Measurements from ENCODE around the gene ACO1. TPM values are rescaled to one million over a fixed set of nuclear protein-coding genes. Genes with fewer than 3 reads are reported as not detected.

ACO1 gene
- total RNA-seq, 4 donors from 2014 or later, result 33.7 to 62.4 (median 45.4) TPM

- Histone ChIP-seq H3K27me3 (no peaks in the 10 kb centered on the region), H3K4me3 (no peak overlapping the region), H3K36me3 (no peaks in the 10 kb centered on the region), H3K4me1 (no peaks in the 10 kb centered on the region), H3K9me3 (peaks cover 0 to 10% (median 0%) of the 10 kb centered on the region in 4 donors), H3K27ac (no peak overlapping the region)
- no peak for TF ChIP-seq POLR2A (IDR thresholded peaks at IDR 0.05)
- no peak for TF ChIP-seq CTCF (IDR thresholded peaks at IDR 0.05)
- no peak for TF ChIP-seq EP300 (IDR thresholded peaks at IDR 0.05)
- DNase-seq (ENCODE audit: low spot score in 2 of 2), result no peak
- WGBS, 2 donors, result 88 to 96% methylated on average over 2 of the region's 2 CpGs
Observed at GRCh38 chr9:32371679-32372078, 12.8 kb upstream of the ACO1 start.

- Histone ChIP-seq H3K4me1 (peaks cover 0 to 10% (median 0%) of the 10 kb centered on the region in 4 donors), H3K27me3 (no peaks in the 10 kb centered on the region), H3K36me3 (no peaks in the 10 kb centered on the region), H3K4me3 (no peak overlapping the region), H3K9me3 (no peaks in the 10 kb centered on the region), H3K27ac (no peak overlapping the region)
- WGBS, 2 donors, result 35 to 90% methylated on average over 2 of the region's 2 CpGs
- DNase-seq (ENCODE audit: low spot score in 2 of 2), result no peak
- TF ChIP-seq EP300 (IDR thresholded peaks at IDR 0.05) (no peak), CTCF (IDR thresholded peaks at IDR 0.05) (no peak), POLR2A (IDR thresholded peaks at IDR 0.05) (no peak)
Observed at GRCh38 chr9:32376285-32376684, 8.2 kb upstream of the ACO1 start.

GRCh38 chr9:32378496-32378895, 5.9 kb upstream of the ACO1 start:
- H3K4me3 ChIP-seq, result no peak overlapping the region
- WGBS, 2 donors, result 1% methylated on average over 3 of the region's 3 CpGs
- peaks cover 0 to 16% (median under 1%) of the 10 kb centered on the region in 4 donors for H3K4me1 ChIP-seq
- peak in 1 of 2 donors; percentile 56 for DNase-seq (ENCODE audit: low spot score in 2 of 2)
- TF ChIP-seq CTCF (IDR thresholded peaks at IDR 0.05), result peak; percentile 58 to 80 (median 68)
- no peak for TF ChIP-seq EP300 (IDR thresholded peaks at IDR 0.05)
- no peak overlapping the region for H3K27ac ChIP-seq
- H3K36me3 ChIP-seq, result no peaks in the 10 kb centered on the region
- H3K27me3 ChIP-seq, result no peaks in the 10 kb centered on the region
- H3K9me3 ChIP-seq, result no peaks in the 10 kb centered on the region

GRCh38 chr9:32378993-32379729, 5.3 kb upstream of the ACO1 start:
- 17 to 18% methylated on average over 5 of the region's 5 CpGs for WGBS, 2 donors
- peaks cover 0 to 21% (median 2%) of the 10 kb centered on the region in 4 donors for H3K4me1 ChIP-seq
- peak in 1 of 2 donors; percentile 58 for TF ChIP-seq EP300 (IDR thresholded peaks at IDR 0.05)
- TF ChIP-seq POLR2A (IDR thresholded peaks at IDR 0.05), result no peak
- peak; percentile 71 to 88 (median 74) for TF ChIP-seq CTCF (IDR thresholded peaks at IDR 0.05)
- H3K9me3 ChIP-seq, result no peaks in the 10 kb centered on the region
- DNase-seq (ENCODE audit: low spot score in 2 of 2), result peak in 1 of 2 donors; percentile 61
- no peaks in the 10 kb centered on the region for H3K27me3 ChIP-seq
- no peaks in the 10 kb centered on the region for H3K36me3 ChIP-seq
- peak overlapping the region in 2 of 4 donors; percentile 9 to 25 for H3K27ac ChIP-seq
- no peak overlapping the region for H3K4me3 ChIP-seq

GRCh38 chr9:32380944-32381343, 3.5 kb upstream of the ACO1 start:
- 87 to 90% methylated on average over 3 of the region's 3 CpGs for WGBS, 2 donors
- Histone ChIP-seq H3K4me3 (no peak overlapping the region), H3K4me1 (peaks cover 0 to 31% (median 5%) of the 10 kb centered on the region in 4 donors), H3K27ac (no peak overlapping the region), H3K9me3 (no peaks in the 10 kb centered on the region), H3K27me3 (no peaks in the 10 kb centered on the region), H3K36me3 (no peaks in the 10 kb centered on the region)
- DNase-seq (ENCODE audit: low spot score in 2 of 2), result no peak
- TF ChIP-seq CTCF (IDR thresholded peaks at IDR 0.05) (no peak), EP300 (IDR thresholded peaks at IDR 0.05) (no peak), POLR2A (IDR thresholded peaks at IDR 0.05) (no peak)
